ENCODE results near the gene BAK1. TPM values are rescaled to one million over a fixed set of nuclear protein-coding genes. Genes with fewer than 3 reads are reported as not detected.

Gene BAK1
- total RNA-seq, 2 donors from 2014 or later = 6.2 to 13.6 TPM

GRCh38 chr6:33584700-33585402 lies 4.8 kb upstream of the BAK1 start:
- no peaks in the 10 kb centered on the region for H3K4me1 ChIP-seq (replicated peaks)
- no peaks in the 10 kb centered on the region for H3K9me3 ChIP-seq
- H3K36me3 ChIP-seq = no peaks in the 10 kb centered on the region
- no peak overlapping the region for H3K27ac ChIP-seq
- DNase-seq (ENCODE audit: low spot score) = no peak
- WGBS = 79% methylated on average over 11 of the region's 11 CpGs
- TF ChIP-seq, protein P1, sequence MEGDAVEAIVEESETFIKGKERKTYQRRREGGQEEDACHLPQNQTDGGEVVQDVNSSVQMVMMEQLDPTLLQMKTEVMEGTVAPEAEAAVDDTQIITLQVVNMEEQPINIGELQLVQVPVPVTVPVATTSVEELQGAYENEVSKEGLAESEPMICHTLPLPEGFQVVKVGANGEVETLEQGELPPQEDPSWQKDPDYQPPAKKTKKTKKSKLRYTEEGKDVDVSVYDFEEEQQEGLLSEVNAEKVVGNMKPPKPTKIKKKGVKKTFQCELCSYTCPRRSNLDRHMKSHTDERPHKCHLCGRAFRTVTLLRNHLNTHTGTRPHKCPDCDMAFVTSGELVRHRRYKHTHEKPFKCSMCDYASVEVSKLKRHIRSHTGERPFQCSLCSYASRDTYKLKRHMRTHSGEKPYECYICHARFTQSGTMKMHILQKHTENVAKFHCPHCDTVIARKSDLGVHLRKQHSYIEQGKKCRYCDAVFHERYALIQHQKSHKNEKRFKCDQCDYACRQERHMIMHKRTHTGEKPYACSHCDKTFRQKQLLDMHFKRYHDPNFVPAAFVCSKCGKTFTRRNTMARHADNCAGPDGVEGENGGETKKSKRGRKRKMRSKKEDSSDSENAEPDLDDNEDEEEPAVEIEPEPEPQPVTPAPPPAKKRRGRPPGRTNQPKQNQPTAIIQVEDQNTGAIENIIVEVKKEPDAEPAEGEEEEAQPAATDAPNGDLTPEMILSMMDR (IDR thresholded peaks at IDR 0.05) = no peak
- TF ChIP-seq POLR2A (IDR thresholded peaks at IDR 0.05) (no peak), POLR2AphosphoS5 (IDR thresholded peaks at IDR 0.05) (no peak)
- intact Hi-C loops (cut with DNase I) = loop anchor here (5.0 kb wide), 3 partner anchors 87 to 572 kb away; no protein-coding TSS in a partner anchor
- H3K4me3 ChIP-seq = no peak overlapping the region
- H3K27me3 ChIP-seq (replicated peaks; ENCODE audit: insufficient read depth) = no peaks in the 10 kb centered on the region

- Histone ChIP-seq H3K27me3 (replicated peaks; ENCODE audit: insufficient read depth) (no peaks in the 10 kb centered on the region), H3K36me3 (no peaks in the 10 kb centered on the region), H3K4me1 (replicated peaks) (no peaks in the 10 kb centered on the region), H3K4me3 (no peak overlapping the region), H3K9me3 (no peaks in the 10 kb centered on the region), H3K27ac (no peak overlapping the region)
- no peak for DNase-seq (ENCODE audit: low spot score)
- 58% methylated on average over 8 of the region's 8 CpGs for WGBS
- TF ChIP-seq POLR2AphosphoS5 (IDR thresholded peaks at IDR 0.05) = no peak
- intact Hi-C loops (cut with DNase I) = loop anchor here (5.0 kb wide), 1 partner anchor 574 kb away; no protein-coding TSS in a partner anchor
Observed at GRCh38 chr6:33583591-33584155, 3.6 kb upstream of the BAK1 start.

DNA sequence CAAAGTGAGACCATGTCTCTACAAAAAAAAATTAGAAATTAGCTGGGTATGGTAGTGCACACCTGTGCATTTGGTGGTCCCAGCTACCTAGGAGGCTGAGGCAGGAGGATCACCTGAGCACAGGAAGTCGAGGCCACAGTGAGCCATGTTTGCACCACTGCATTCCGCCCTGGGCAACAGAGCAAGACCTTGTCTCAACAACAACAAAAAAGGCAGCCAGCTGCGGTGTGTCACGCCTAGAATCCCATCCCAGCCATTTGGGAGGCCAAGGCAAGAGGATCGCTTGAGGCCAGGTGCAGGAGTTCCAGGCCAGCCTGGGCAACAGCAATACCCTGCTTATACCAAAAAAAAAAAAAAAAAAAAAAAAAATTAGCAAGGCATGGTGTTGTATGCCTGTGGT lies 1.1 kb upstream of the BAK1 start:
- no peak overlapping the region for H3K4me3 ChIP-seq
- no peaks in the 10 kb centered on the region for H3K36me3 ChIP-seq
- H3K27ac ChIP-seq = no peak overlapping the region
- H3K9me3 ChIP-seq = no peaks in the 10 kb centered on the region
- H3K27me3 ChIP-seq (replicated peaks; ENCODE audit: insufficient read depth) = no peaks in the 10 kb centered on the region
- 95% methylated on average over 5 of the region's 5 CpGs for WGBS
- DNase-seq (ENCODE audit: low spot score) = no peak
- TF ChIP-seq, protein P1 (IDR thresholded peaks at IDR 0.05) = no peak
- TF ChIP-seq POLR2AphosphoS5 (IDR thresholded peaks at IDR 0.05) = no peak
- intact Hi-C loops (cut with DNase I) = loop anchor here (5.0 kb wide), 1 partner anchor 576 kb away; no protein-coding TSS in a partner anchor
- H3K4me1 ChIP-seq (replicated peaks) = no peaks in the 10 kb centered on the region

GRCh38 chr6:33578588-33579011 lies 1.5 kb downstream of the BAK1 start:
- Histone ChIP-seq H3K4me1 (replicated peaks) (no peaks in the 10 kb centered on the region), H3K27me3 (replicated peaks; ENCODE audit: insufficient read depth) (no peaks in the 10 kb centered on the region), H3K4me3 (peak overlapping the region in 1 of 2 donors; percentile 70), H3K9me3 (no peaks in the 10 kb centered on the region), H3K27ac (no peak overlapping the region), H3K36me3 (peaks cover 0 to 6% of the 10 kb centered on the region in 2 donors)
- intact Hi-C loops (cut with DNase I) = loop anchor here (10.0 kb wide), 1 partner anchor 144 kb away; no protein-coding TSS in a partner anchor
- DNase-seq (ENCODE audit: low spot score) = no peak
- TF ChIP-seq POLR2A (IDR thresholded peaks at IDR 0.05) (no peak), POLR2AphosphoS5 (IDR thresholded peaks at IDR 0.05) (no peak)
- TF ChIP-seq, protein P1 (IDR thresholded peaks at IDR 0.05) = no peak
- 74% methylated on average over 9 of the region's 9 CpGs for WGBS

DNA sequence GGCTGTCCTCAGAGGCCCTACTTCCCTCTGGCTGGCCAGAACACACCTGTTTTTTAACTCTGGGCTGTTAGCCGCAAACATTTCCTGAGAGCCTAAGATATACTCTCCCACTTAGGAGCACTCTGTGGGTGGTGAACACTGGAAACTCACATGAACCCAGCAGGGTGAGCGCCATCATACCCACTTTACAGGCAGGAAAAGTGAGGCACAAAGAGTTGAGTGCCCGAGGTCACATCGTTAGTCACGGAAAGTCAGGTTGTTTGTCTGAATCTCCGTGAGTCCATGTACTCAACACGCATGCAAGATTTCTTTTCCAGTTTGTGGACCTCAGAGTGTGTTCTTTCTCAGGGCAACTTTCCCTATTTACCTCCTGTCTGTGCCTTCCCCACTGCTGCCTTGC lies 1.9 kb downstream of the BAK1 start:
- H3K4me3 ChIP-seq = no peak overlapping the region
- H3K9me3 ChIP-seq = no peaks in the 10 kb centered on the region
- no peaks in the 10 kb centered on the region for H3K27me3 ChIP-seq (replicated peaks; ENCODE audit: insufficient read depth)
- intact Hi-C loops (cut with DNase I) = loop anchor here (10.0 kb wide), 1 partner anchor 143 kb away; no protein-coding TSS in a partner anchor
- H3K27ac ChIP-seq = no peak overlapping the region
- no peak for DNase-seq (ENCODE audit: low spot score)
- WGBS = 88% methylated on average over 7 of the region's 7 CpGs
- no peak for TF ChIP-seq POLR2AphosphoS5 (IDR thresholded peaks at IDR 0.05)
- no peak for TF ChIP-seq POLR2A (IDR thresholded peaks at IDR 0.05)
- TF ChIP-seq, protein P1 (IDR thresholded peaks at IDR 0.05) = no peak
- H3K36me3 ChIP-seq = peaks cover 0 to 6% of the 10 kb centered on the region in 2 donors
- H3K4me1 ChIP-seq (replicated peaks) = no peaks in the 10 kb centered on the region

Data from prostate gland (tissue), 2 donors.